NCI-H2196 treated with DMSO at 0.1 percent for 48 hours (cell line): Measurements from ENCODE around the gene IMMP1L.
"Not testable (repeated sequence)": the region's sequence is repeated elsewhere in the genome, so short reads cannot be mapped to it uniquely, and the experiment has no call there.

Source experiments
- DNase-seq: peaks from one replicate; lab custom pipeline; 2025; ENCODE audit not compliant: unreplicated experiment; lab: John Stamatoyannopoulos, UW

The IMMP1L gene

GRCh38 chr11:31509429-31510345 lies at the start of gene IMMP1L, which contains the start of gene ELP4:
Gene IMMP1L (minus strand): TSS chr11:31509622. CDS start chr11:31463276, 46,346 bp downstream.
Gene ELP4 (plus strand): TSS chr11:31509767. CDS start chr11:31509785, 18 bp downstream.
- peak; percentile 97 for DNase-seq

GRCh38 chr11:31558001-31558400 lies 48.6 kb upstream of the IMMP1L start:
- no peak for DNase-seq

- DNase-seq: no peak
Observed at GRCh38 chr11:31555938-31556337, 46.5 kb upstream of the IMMP1L start.

GRCh38 chr11:31542862-31543261 lies 33.4 kb upstream of the IMMP1L start:
- DNase-seq: no peak

GRCh38 chr11:31535479-31535878 lies 26.1 kb upstream of the IMMP1L start:
- no peak for DNase-seq

GRCh38 chr11:31531293-31531692 lies 21.9 kb upstream of the IMMP1L start:
- no peak for DNase-seq

GRCh38 chr11:31529701-31530100 lies 20.3 kb upstream of the IMMP1L start:
- DNase-seq: no peak

- no peak for DNase-seq
Observed at GRCh38 chr11:31529189-31529588, 19.8 kb upstream of the IMMP1L start.

GRCh38 chr11:31521497-31522150 lies 12.2 kb upstream of the IMMP1L start:
- DNase-seq: no peak

- DNase-seq: no peak
Observed at GRCh38 chr11:31512117-31512516, 2.7 kb upstream of the IMMP1L start.

GRCh38 chr11:31509051-31509428 lies 382 bp downstream of the IMMP1L start:
- DNase-seq: no peak

- no peak for DNase-seq
Observed at GRCh38 chr11:31500560-31500959, 8.9 kb downstream of the IMMP1L start.

GRCh38 chr11:31499576-31500178 lies 9.7 kb downstream of the IMMP1L start:
- no peak for DNase-seq

GRCh38 chr11:31493762-31494161 lies 15.7 kb downstream of the IMMP1L start:
- not testable (repeated sequence) for DNase-seq

- no peak for DNase-seq
Observed at GRCh38 chr11:31493235-31493634, 16.2 kb downstream of the IMMP1L start.

GRCh38 chr11:31492320-31492913 lies 17.0 kb downstream of the IMMP1L start:
- no peak for DNase-seq

GRCh38 chr11:31487848-31488247 lies 21.6 kb downstream of the IMMP1L start:
- DNase-seq: no peak

- DNase-seq: no peak
Observed at GRCh38 chr11:31484497-31484896, 24.9 kb downstream of the IMMP1L start.

- DNase-seq: no peak
Observed at GRCh38 chr11:31480930-31481329, 28.5 kb downstream of the IMMP1L start.

- DNase-seq: no peak
Observed at GRCh38 chr11:31479066-31479465, 30.4 kb downstream of the IMMP1L start.

- DNase-seq: no peak
Observed at GRCh38 chr11:31478223-31478590, 31.2 kb downstream of the IMMP1L start.
